K562 (cell line): ENCODE measurements around the gene TMEM273. TPM values are rescaled to one million over a fixed set of nuclear protein-coding genes. Genes with fewer than 3 reads are reported as not detected.
A peak's percentile ranks its signal among the peaks of the same experiment; 100 is the strongest.

Experiments
- ATAC-seq: fragments of 200-7000 bp; cut with Tn5 transposase; 3 replicates; pipeline ENCODE4 v1.9.1; 2020; ENCODE audit warnings: moderate library complexity
- BruUV-seq: library from RNA; stranded (reverse); fragments of 400-500 nt; replicated peaks from 2 replicates; lab custom pipeline; 2021; lab: Mats Ljungman, UMichigan
- CTCF ChIA-PET: fragments of 300-600 bp; formaldehyde crosslinking; extraction: SDS; loops from one replicate; lab custom pipeline; 2021; ENCODE audit warnings: low intra/inter-chr PET ratio; lab: Yijun Ruan, JAX
- POLR2A ChIA-PET: fragments of 300-600, 350-650 bp; sonication (Branson Sonifier 250); formaldehyde crosslinking; extraction: SDS; loops from one replicate; lab custom pipeline; 2021; ENCODE audit warnings: antibody characterized with exemption, inconsistent platforms; lab: Yijun Ruan, JAX
- DNase-seq, 4 experiments: peaks; one replicate each; pipeline versions ENCODE4 v3.0.0 to v3.0.0-alpha.2; 2011 to 2018; ENCODE audit warnings: low spot score in 3 of 4, mixed read lengths in 3 of 4; ENCODE audit errors: extremely low read depth in 1 of 4
- FAIRE-seq: peaks from 2 replicates; lab custom pipeline; 2011; peaks lifted over from hg19 to GRCh38; lab: Jason Lieb, UNC
- H2AFZ ChIP-seq: 2 replicates; pipeline ENCODE4 v1.6.0; 2011; ENCODE audit warnings: low read depth, low read length, control low read depth, inconsistent platforms
- H3K27ac ChIP-seq: fragments of 200-600 bp; 3 replicates; pipeline ENCODE4 v1.8.0; 2011; ENCODE audit warnings: low read depth, mild to moderate bottlenecking, control low read depth, inconsistent platforms, low read length, moderate library complexity, mixed read lengths; ENCODE audit errors: extremely low read depth
- H3K27me3 ChIP-seq, 2 experiments: fragments of 300-600 bp in 1 of 2; 2 replicates in 1 of 2; 3 replicates in 1 of 2; pipeline versions ENCODE4 v1.6.0 to v1.8.0; 2011; ENCODE audit warnings: inconsistent platforms in 2 of 2, low read length in 2 of 2, mild to moderate bottlenecking in 1 of 2, mixed read lengths in 1 of 2, moderate library complexity in 1 of 2; ENCODE audit not compliant: control insufficient read depth in 2 of 2, insufficient read depth in 2 of 2
- H3K36me3 ChIP-seq: fragments of 300-600 bp; 3 replicates; pipeline ENCODE4 v1.8.0; 2011; ENCODE audit warnings: mild to moderate bottlenecking, low read length, inconsistent platforms; ENCODE audit not compliant: control insufficient read depth, insufficient read depth
- H3K4me1 ChIP-seq, 2 experiments: fragments of 200-600 bp in 1 of 2; replicated peaks in 1 of 2; 2 replicates in 1 of 2; 3 replicates in 1 of 2; pipeline versions ENCODE4 v1.5.1 to v1.8.0; 2011; ENCODE audit warnings: inconsistent platforms in 2 of 2, low read length in 2 of 2, mild to moderate bottlenecking in 1 of 2, mixed read lengths in 1 of 2, moderate library complexity in 1 of 2; ENCODE audit not compliant: control insufficient read depth in 2 of 2, insufficient read depth in 2 of 2
- H3K4me2 ChIP-seq: 2 replicates; pipeline ENCODE4 v1.6.1; 2011; ENCODE audit warnings: low read length, control low read depth, inconsistent platforms, mixed read lengths; ENCODE audit not compliant: insufficient read depth
- H3K4me3 ChIP-seq: fragments of 200-600 bp; sonication (generic), shearing (Covaris generic); 2 replicates; pipeline ENCODE4 v1.5.1; 2016; ENCODE audit warnings: control low read depth, inconsistent platforms
- H3K79me2 ChIP-seq: fragments of 200-600 bp; 3 replicates; pipeline ENCODE4 v1.8.0; 2011; ENCODE audit warnings: low read length, inconsistent platforms; ENCODE audit not compliant: control insufficient read depth, insufficient read depth
- H3K9ac ChIP-seq, 2 experiments: 2 replicates each; pipeline versions ENCODE4 v1.6.0 to v1.6.1; 2011; ENCODE audit warnings: low read depth in 2 of 2, low read length in 2 of 2, control low read depth in 1 of 2, inconsistent platforms in 1 of 2, mild to moderate bottlenecking in 1 of 2, mixed read lengths in 1 of 2; ENCODE audit not compliant: insufficient read depth in 1 of 2
- H3K9me1 ChIP-seq: one replicate; pipeline ENCODE4 v1.6.0; 2011; ENCODE audit warnings: inconsistent platforms, mild to moderate bottlenecking, low read length, moderate library complexity; ENCODE audit not compliant: control insufficient read depth, insufficient read depth
- H3K9me3 ChIP-seq: replicated peaks from 2 replicates; pipeline ENCODE4 v1.5.1; 2011; ENCODE audit warnings: low read depth, low read length, inconsistent platforms; ENCODE audit not compliant: control insufficient read depth, insufficient read depth
- H4K20me1 ChIP-seq: replicated peaks from 2 replicates; pipeline ENCODE4 v1.6.1; 2011; ENCODE audit warnings: low read length, inconsistent platforms, mixed read lengths; ENCODE audit not compliant: control insufficient read depth, insufficient read depth
- C11orf30 ChIP-seq: fragments of 450-650 bp; IDR thresholded peaks from 2 replicates; pipeline ENCODE4 v1.6.1; 2016; ENCODE audit warnings: low read depth, mild to moderate bottlenecking
- CTCF ChIP-seq, 3 experiments: IDR thresholded peaks in 2 of 3; conservative IDR thresholded peaks in 1 of 3; 2 replicates each; pipeline ENCODE4 v1.5.1; 2011 to 2012; ENCODE audit warnings: low read length in 3 of 3, mild to moderate bottlenecking in 3 of 3, control low read depth in 2 of 3, improper control_type of control experiment in 1 of 3, inconsistent platforms in 1 of 3, low read depth in 1 of 3, mixed read lengths in 1 of 3, moderate library complexity in 1 of 3; ENCODE audit not compliant: insufficient read depth in 2 of 3
- HDAC3 ChIP-seq: fragments of 450-650 bp; IDR thresholded peaks from 2 replicates; pipeline ENCODE4 v1.6.1; 2018; ENCODE audit warnings: borderline replicate concordance, mild to moderate bottlenecking, moderate library complexity; ENCODE audit not compliant: partially characterized antibody
- ZFX ChIP-seq: sonication (generic); formaldehyde crosslinking; IDR thresholded peaks from 2 replicates; pipeline ENCODE4 v1.8.0; 2022; ENCODE audit warnings: mild to moderate bottlenecking, missing genetic modification reagents, moderate library complexity
- ZNF12 ChIP-seq: sonication (generic); formaldehyde crosslinking; IDR thresholded peaks from 2 replicates; pipeline ENCODE4 v1.4.0; 2020; ENCODE audit warnings: mild to moderate bottlenecking, missing genetic modification reagents
- ZNF561 ChIP-seq: fragments of 450-650 bp; formaldehyde crosslinking; conservative IDR thresholded peaks from 2 replicates; pipeline ENCODE4 v1.4.0; 2020; ENCODE audit warnings: mild to moderate bottlenecking, moderate library complexity
- ZNF778 ChIP-seq: fragments of 450-650 bp; formaldehyde crosslinking; IDR thresholded peaks from 2 replicates; pipeline ENCODE4 v1.4.0; 2020; ENCODE audit warnings: mild to moderate bottlenecking, moderate library complexity
- WGBS: fragments of 100-300 bp; shearing (Covaris generic); methylation state at CpG from one replicate; pipeline ENCODE4 v1.1.6; 2016; ENCODE audit warnings: low coverage, mixed read lengths; ENCODE audit not compliant: insufficient coverage; ENCODE audit errors: missing lambda C conversion rate; 5-methylcytosine and 5-hydroxymethylcytosine counted together
- in situ Hi-C: fragments of 300-500 bp; cut with MboI; formaldehyde crosslinking; loops from 4 replicates; pipeline ENCODE4 v1.15.0; 2018; ENCODE audit warnings: inconsistent platforms, mixed read lengths
- intact Hi-C: fragments of 100-400 bp; cut with micrococcal nuclease; formaldehyde crosslinking; loops from 2 replicates; pipeline ENCODE4 v1.14.2; 2022
- polyA plus RNA-seq, 8 experiments: library from polyadenylated mRNA; depleted of rRNA in 4 of 8; stranded (reverse) in 5 of 8; unstranded in 3 of 8; fragments of >200 nt; fragmentation: Nextera tagmentation in 2 of 8; fragmentation: Illumina TruSeq in 1 of 8; extraction: Ambion mirVana in 2 of 8; extraction: Trizol in 1 of 8; gene quantifications; 2 replicates each; pipeline versions ENCODE4 v1.2.1 to v1.2.3, GENCODE V29; 2011 to 2014; ENCODE audit warnings: inconsistent platforms in 1 of 8, missing spikeins in 1 of 8
- total RNA-seq, 7 experiments: library from RNA; depleted of rRNA in 6 of 7; stranded (reverse); fragments of >200 nt in 6 of 7; fragmentation: Illumina TruSeq in 2 of 7; extraction: Trizol in 2 of 7; gene quantifications; 2 replicates each; pipeline versions ENCODE4 v1.2.1 to v1.2.3, GENCODE V29; 2011 to 2021; ENCODE audit warnings: low replicate concordance in 1 of 7

The TMEM273 gene
- total and polyA plus RNA-seq, 9 of the 15 experiments (the other 6 are each of a cell fraction or from before 2014, with no cell fraction given) = 39.2 to 131 (median 95.6) TPM

GRCh38 chr10:49133706-49134248 lies 54.4 kb downstream of the TMEM273 start, which contains the start of gene FAM170B (continued):
- no peak for TF ChIP-seq ZNF778 (CRISPR knock-in tag)

GRCh38 chr10:49132362-49132737 lies 55.8 kb downstream of the TMEM273 start:
- intact Hi-C loops (no loop called here), in situ Hi-C loops (no loop called here)
- peaks cover 3 to 9% of the 10 kb centered on the region in 2 experiments; a peak in 2 of 5 replicates for H3K4me1 ChIP-seq
- no peaks in the 10 kb centered on the region for H3K9me1 ChIP-seq
- no peak for TF ChIP-seq ZFX (CRISPR knock-in tag)
- TF ChIP-seq CTCF (IDR thresholded peaks at IDR 0.05 in 2 of 3, conservative IDR thresholded peaks at IDR 0.05 in 1 of 3; ENCODE audit: insufficient read depth in 2 of 3, low read depth in 1 of 3, low read length in 3 of 3) = 0 out of 6 replicates have a peak, but pooled peaks of 1 of the 3 experiments have one; percentile 7
- TF ChIP-seq ZNF561 (CRISPR knock-in tag) = no peak
- TF ChIP-seq C11orf30 = no peak
- no peak for TF ChIP-seq ZNF12 (CRISPR knock-in tag)
- TF ChIP-seq HDAC3 = no peak
- 0 out of 2 replicates have a peak overlapping the region, but pooled peaks have one; percentile 49 for H2AFZ ChIP-seq
- peaks cover 5% of the 10 kb centered on the region; the same call in 1 of the 2 replicates for H3K9me3 ChIP-seq
- H3K27me3 ChIP-seq = peaks cover 16 to 23% of the 10 kb centered on the region in 2 experiments
- POLR2A ChIA-PET = interaction anchor here (1.1 kb wide), 1 partner anchor 14 kb away, joined by 5 read pairs; no protein-coding TSS in a partner anchor
- DNase-seq (no peak), ATAC-seq (no peak), FAIRE-seq (no peak)
- no peaks in the 10 kb centered on the region for H4K20me1 ChIP-seq
- CTCF ChIA-PET = no interaction called here
- no peak overlapping the region for H3K4me3 ChIP-seq
- no TSS peak for BruUV-seq
- H3K27ac ChIP-seq = no peak overlapping the region
- H3K9ac ChIP-seq = no peak overlapping the region
- H3K36me3 ChIP-seq = no peaks in the 10 kb centered on the region
- 76% methylated on average over 2 of the region's 2 CpGs for WGBS
- H3K79me2 ChIP-seq = no peaks in the 10 kb centered on the region
- H3K4me2 ChIP-seq = no peak overlapping the region
